GM19372 (cell line): Measurements from ENCODE around the gene RNF123.
"Not testable (repeated sequence)": the region's sequence is repeated elsewhere in the genome, so short reads cannot be mapped to it uniquely, and the experiment has no call there.

ENCODE experiments used
- ATAC-seq: cut with Tn5 transposase; IDR thresholded peaks from one replicate; pipeline ENCODE4 v1.9.1; 2021; ENCODE audit warnings: mild to moderate bottlenecking, low read depth, moderate library complexity; ENCODE audit not compliant: unreplicated experiment

The RNF123 gene

DNA sequence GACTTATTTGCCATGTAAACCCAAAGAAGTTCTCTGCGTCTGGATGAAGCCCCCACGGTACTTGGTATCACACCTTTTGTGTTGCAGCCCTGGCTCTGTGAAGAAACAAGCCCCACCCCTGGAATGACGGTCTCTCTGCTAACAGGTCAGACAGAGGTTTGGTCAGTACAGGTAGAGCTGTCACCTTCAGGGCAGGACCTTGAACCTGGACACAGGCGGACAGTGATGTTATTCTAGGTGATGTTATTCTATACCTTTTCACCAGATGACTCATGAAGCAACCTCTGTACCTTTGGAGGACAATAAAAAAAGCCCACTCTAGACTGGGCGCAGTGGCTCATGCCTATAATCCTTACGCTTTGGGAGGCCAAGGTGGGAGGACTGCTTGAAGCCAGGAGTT is 45.4 kb downstream of the RNF123 start:
- no peak for ATAC-seq

DNA sequence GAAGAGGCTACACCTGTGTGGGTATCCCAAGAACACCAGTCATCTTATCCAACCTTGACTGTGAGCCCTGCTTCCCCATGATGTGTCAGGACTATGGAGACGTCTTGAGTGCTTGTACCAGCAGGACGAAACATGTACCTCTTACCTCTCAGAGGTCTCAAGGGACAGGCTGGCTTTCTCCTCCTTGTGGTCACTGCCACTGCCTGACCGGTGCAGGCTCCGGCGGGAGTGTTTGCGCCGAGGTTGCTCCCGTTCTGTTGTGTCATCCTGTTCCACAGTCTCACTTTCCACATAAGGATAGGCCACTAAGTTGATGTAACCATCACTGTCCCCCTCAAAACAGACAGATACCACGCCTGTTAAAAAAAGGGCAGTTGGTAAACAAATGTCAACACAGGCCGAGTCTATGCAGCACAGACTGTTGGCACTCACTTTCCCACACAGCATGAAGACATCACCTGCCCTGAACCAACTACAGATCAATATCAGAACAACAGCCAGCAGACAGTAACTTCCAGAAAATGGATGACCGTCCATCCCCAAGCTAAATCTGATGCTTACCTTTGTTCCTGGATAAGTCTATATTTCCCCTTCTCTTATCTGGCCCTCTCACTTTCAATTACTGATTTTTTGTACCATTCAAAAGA is 48.8 kb downstream of the RNF123 start:
- ATAC-seq = no peak

DNA sequence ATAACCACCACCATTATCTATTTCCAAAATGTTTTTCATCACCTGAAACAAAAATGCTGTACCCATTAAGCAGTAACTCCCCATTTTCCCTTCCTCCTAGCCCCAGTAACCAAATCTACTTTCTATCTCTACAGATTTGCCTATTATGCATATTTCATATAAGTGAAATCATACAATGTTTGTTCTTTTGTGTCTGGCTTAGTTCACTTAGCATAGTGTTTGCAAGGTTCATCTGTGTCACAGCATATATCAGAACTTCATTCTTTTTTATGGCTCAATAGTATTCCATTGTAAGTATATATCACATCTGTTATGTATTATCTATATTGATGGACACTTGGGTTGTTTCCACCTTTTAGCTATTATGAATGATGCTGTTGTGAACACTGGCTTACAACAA is 51.1 kb downstream of the RNF123 start:
- ATAC-seq = no peak

DNA sequence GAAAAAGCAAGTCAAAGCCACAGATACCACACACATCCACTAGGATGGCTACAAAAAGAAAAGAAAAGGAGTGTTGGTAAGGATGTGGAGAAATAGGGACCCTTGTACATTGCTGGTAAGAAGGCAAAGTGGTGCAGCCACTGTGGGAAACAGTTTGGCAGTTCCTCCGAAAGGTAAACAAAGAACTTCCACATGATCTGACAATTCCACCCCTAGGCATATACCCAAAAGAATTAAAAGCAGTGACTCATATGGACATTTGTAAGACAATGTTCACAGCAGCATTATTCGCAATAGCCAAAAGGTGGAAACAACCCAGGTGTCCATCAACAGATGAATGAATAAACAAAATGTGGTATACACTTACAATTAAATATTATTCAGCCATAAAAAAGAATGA is 56.6 kb downstream of the RNF123 start:
- ATAC-seq = no peak

DNA sequence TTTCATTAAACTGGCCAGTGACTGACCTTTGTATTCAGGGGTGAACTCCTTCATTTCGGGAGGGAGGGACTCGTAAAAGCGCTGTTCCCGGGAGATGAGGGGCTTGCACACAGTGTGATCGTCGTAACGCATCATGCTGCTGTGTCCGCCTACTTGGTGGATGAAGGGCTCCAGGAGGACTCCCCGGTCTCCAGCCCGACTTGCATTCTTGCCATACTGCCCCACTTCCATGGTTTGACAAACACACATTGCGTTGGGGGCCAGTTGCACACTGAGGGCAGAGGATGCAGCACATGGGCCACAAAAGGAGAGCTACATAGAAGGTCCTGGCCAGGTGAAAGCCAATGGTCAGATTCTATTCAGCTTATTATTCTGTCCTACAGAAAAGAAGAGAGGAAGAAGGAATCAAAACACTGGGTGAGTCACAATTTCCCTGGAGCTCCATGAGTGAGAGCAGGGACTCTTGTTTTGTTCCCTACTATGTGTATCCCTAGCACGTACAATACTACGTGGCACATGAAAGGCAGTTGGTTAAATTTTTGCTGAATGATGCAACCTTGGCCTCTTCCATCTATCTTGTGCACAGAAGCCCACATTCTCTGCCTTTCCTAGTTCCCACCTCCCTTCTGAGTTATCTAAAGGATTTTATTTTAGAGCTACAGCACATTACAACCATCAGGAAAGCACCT is 58.6 kb downstream of the RNF123 start:
- ATAC-seq = no peak

GRCh38 chr3:49748874-49749273 is 59.5 kb downstream of the RNF123 start:
- ATAC-seq = not testable (repeated sequence)

DNA sequence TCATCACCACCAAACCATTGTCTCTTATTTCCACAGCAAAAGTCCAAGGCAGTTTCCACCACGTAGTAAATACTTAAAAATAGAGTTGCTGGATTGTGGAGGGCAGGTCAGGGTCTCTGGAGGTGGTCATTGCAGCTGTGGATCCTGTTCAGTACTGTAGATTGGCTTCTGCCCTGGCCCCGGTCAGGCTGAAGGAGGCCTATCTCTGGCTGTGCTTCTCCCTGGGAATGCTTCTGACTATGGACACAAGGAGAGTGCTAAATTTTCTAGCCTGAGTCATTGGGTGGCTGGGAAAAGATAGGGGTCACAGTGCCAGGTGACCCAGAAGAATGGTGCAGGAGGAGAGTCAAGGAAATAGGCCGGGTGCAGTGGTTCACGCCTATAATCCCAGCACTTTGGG is 60.7 kb downstream of the RNF123 start:
- no peak for ATAC-seq

- ATAC-seq = no peak
These were observed 62.1 kb downstream of the RNF123 start for GRCh38 chr3:49751501-49751900.

DNA sequence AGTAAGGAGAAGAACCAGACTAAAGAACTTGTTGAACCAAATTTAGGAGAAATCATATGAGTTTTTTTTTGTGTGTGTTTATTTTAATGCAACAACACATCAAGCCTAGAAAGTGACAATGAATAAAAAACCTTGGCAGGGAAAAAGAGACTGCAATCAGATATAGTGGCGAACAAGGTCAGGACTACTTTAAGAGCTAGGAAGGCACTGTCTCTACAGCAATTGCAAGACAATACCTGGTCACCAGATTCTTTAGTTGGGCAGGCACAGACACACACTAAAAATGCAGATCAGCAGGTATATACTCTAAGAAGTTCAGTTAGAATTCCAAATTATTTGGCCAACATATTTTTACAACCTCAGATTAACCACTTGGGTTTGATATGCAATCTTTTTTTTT is 65.2 kb downstream of the RNF123 start:
- ATAC-seq = no peak

DNA sequence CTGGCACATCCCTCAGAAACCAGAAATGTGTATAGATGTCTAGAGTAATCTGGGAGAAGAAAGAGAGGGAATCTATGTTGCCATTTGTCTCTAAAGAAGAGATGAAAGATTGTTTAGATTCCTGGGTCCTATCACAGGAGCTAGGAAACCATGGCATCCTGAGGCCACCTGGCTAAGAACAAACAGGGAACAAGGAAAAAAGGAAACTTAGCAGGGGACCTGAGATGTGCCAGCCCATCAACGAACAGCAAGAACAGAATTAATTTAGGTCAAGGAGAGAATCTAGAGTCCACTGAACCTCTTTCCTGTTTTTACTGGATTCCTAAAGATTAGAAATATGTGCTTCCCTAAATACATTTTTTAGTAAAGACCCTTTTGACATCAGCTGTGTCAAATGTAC is 66.7 kb downstream of the RNF123 start:
- ATAC-seq = no peak

- ATAC-seq = no peak
These were observed 67.8 kb downstream of the RNF123 start for GRCh38 chr3:49757197-49757596.

DNA sequence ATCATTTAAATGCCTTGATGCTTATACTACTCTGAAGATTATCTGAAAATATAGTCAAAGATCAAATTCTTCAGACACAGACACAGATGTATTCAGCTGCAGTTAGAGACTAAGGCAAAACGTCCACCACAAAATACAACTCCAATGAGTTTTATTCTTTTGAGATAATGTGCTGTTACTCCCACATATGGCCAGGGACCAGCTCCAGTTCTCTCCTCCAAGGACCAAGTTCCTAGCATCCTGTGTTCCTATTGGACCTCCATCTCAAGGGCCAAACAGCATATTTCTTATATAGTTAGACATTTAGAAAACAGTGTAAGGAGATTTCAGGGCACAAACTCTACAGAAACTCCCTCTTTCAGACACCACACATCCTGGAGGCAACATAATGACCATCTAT is 69.9 kb downstream of the RNF123 start:
- no peak for ATAC-seq

DNA sequence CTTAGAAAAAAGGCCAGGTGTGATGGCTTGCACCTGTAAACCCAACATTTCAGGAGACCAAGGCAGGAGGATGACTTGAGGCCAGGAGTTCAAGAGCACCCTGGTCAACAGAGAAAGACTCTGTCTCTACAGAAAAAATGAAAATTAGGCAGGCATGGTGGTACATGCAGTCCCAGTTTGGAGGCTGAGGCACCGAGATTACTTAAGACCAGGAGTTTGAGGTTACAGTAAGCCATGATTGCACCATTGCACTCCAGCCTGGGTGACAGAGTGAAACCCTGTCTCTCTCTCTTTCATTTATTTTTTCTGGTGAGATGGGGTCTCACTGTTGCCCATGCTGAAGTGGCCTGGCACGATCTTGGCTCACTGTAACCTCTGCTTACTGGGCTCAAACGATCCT is 72.3 kb downstream of the RNF123 start:
- ATAC-seq = no peak

- ATAC-seq = no peak
These were observed 74.6 kb downstream of the RNF123 start for GRCh38 chr3:49763981-49764380.

- no peak for ATAC-seq
These were observed 80.0 kb downstream of the RNF123 start for GRCh38 chr3:49769286-49769915.

- no peak for ATAC-seq
These were observed 80.6 kb downstream of the RNF123 start for GRCh38 chr3:49769926-49770325.
